Activated CD8-positive, alpha-beta memory T cell treated with anti-CD3 and anti-CD28 coated beads, Interleukin-2, amount 50 U/mL, for 1 hour (primary cell): Measurements from ENCODE around the gene EXD3.

Experiments used
- DNase-seq: peaks from one replicate; pipeline ENCODE4 v3.0.0-alpha.2; 2020; ENCODE audit errors: extremely low read depth

The EXD3 gene

GRCh38 chr9:137306066-137306849 lies 116.7 kb downstream of the EXD3 start:
- DNase-seq: no peak

DNA sequence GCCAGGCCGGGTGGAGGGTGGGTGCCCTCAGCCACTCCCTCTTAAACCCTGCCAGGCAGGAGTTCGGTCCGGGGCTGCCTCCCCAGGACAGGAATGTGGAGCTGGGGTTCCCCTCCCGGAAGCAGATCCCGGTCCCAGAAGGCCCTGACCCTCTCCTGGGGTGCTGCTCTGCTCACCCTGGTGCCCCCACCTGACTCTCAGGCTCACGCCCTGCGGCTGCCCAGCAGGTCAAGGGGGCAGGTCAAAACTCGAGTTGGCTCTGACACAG lies 117.2 kb downstream of the EXD3 start:
- no peak for DNase-seq

DNA sequence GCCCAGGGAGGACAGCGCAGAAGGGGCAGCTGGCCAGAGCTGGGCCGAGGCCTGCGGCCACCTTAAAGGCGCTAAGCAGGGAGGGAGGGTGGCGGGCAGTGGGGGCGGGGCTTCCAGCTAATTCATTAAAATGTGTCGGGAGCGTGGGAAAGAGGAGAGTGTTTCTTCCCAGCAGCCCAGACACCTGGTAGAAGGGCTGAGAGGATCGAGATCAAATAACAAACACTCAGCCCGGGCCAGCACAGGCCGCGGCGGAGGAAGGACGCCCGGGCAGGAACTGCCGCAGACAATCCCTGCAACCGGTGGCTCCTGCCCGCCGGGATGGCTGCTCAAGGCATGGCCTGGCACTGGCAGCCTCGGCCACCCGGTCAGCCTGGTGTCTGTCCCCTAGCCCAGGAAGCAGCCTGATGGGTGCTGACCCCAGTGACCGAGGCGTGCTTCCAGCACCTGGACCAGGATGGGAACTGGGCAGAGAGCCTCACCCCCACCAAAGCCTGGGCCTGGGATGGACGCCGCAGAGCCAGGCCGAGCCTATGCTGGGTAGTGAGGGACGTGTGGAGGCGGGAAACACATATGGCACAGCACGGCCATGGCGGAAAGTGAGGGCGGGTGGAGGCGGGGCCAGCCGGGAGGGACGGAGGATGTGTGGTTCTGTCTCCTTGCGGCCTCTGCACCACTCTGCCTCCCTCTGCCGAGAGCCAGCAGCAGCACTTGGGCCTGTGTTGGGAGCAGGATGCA lies 117.7 kb downstream of the EXD3 start:
- DNase-seq: peak; percentile 29

- no peak for DNase-seq
Observed at GRCh38 chr9:137304383-137305059, 118.4 kb downstream of the EXD3 start.

DNA sequence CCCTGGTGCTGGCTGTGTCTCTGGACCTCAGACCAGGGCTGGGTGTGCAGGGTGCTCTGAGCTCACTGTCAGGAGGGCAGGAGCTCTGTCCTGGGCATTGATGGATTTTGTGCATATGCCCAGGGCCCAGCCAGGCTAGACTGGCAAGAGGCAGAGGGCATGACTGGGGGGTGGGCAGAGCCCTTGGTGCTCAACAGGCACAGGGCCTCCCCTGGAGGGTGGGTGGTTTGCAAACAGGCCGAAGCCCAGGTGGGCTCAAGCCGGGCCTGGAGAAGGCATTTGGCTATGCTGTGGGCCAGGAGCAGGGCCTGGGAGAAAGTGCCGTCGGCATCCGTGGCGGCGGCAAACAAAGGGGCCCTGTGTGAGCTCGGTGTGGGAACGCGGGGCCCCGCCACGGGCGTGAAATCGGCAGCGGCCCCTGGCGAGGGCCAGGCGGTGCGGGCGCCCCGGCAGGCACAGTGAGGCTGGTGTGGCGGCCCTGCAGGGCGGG lies 119.0 kb downstream of the EXD3 start:
- DNase-seq: no peak

GRCh38 chr9:137303151-137303892 lies 119.6 kb downstream of the EXD3 start:
- no peak for DNase-seq

GRCh38 chr9:137302449-137303150 lies 120.4 kb downstream of the EXD3 start:
- DNase-seq: no peak

GRCh38 chr9:137302118-137302448 lies 120.9 kb downstream of the EXD3 start, which contains the start of gene NRARP:
NRARP (minus strand) TSS chr9:137302271; CDS start chr9:137301928, 343 bp downstream.
- DNase-seq: peak; percentile 77

DNA sequence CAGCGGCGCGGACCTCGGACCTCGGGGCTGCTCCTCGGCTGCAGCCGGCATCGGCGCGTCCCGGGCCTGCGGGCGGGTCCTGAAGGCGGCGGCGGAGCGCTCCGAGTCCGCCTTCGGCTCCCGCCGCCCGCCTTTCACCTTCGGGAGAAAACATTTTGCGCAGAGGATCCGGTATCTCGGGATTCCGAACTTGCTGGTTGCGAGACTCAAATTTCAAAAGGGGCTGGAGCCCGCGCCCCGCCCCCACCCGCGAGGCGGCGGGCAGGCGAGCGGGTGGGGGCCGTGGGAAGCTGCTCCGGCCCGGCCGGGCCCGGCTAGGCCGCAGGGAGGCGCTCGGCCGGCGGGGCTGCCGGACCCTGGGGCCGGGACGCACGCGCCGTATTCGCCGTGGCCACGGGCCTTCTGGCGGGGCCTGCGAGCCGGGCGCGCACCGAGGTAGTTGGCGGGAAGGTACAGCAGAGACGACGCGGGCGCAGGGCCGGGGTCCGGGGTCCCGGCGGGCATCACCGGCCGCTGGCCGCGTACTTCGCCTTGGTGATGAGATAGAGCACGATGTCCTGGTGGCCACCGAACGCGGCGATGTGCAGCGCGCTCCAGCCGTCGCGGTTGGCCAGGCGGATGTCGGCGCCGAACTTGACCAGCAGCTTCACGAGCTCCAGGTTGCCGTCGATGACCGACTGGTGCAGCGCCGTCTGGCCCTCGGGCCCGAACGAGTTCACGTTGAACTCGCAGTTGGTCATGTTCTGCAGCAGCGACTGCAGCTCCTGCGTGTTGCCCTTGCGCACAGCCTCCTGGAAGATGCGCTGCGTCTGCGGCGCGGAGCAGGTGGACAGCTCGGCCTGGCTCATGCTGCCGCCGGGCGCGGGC lies 121.6 kb downstream of the EXD3 start:
- DNase-seq: no peak

- DNase-seq: no peak
Observed at GRCh38 chr9:137300567-137301080, 122.3 kb downstream of the EXD3 start.

DNA sequence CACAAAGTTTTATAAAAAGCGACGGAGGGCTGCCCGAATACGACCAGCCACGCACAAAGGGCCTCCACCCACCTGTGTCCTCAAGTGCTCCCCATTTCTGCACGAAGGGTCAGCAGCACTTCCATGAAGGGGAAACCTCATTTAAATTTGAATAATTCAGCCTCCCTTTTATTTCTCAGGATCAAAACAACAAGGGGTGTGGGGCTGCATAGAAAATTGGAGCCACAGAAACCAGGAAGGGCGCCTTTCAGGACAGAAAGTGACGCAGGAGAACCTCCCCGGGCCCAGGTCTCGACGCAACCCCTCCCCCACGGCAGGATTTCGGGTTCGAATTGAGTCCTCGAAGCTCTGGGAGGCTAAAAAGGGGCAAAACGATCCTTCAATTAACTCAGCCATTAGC lies 123.0 kb downstream of the EXD3 start:
- no peak for DNase-seq

- DNase-seq: no peak
Observed at GRCh38 chr9:137299203-137299565, 123.8 kb downstream of the EXD3 start.

GRCh38 chr9:137298401-137299202 lies 124.4 kb downstream of the EXD3 start:
- no peak for DNase-seq

GRCh38 chr9:137297966-137298365 lies 125.0 kb downstream of the EXD3 start:
- DNase-seq: no peak

DNA sequence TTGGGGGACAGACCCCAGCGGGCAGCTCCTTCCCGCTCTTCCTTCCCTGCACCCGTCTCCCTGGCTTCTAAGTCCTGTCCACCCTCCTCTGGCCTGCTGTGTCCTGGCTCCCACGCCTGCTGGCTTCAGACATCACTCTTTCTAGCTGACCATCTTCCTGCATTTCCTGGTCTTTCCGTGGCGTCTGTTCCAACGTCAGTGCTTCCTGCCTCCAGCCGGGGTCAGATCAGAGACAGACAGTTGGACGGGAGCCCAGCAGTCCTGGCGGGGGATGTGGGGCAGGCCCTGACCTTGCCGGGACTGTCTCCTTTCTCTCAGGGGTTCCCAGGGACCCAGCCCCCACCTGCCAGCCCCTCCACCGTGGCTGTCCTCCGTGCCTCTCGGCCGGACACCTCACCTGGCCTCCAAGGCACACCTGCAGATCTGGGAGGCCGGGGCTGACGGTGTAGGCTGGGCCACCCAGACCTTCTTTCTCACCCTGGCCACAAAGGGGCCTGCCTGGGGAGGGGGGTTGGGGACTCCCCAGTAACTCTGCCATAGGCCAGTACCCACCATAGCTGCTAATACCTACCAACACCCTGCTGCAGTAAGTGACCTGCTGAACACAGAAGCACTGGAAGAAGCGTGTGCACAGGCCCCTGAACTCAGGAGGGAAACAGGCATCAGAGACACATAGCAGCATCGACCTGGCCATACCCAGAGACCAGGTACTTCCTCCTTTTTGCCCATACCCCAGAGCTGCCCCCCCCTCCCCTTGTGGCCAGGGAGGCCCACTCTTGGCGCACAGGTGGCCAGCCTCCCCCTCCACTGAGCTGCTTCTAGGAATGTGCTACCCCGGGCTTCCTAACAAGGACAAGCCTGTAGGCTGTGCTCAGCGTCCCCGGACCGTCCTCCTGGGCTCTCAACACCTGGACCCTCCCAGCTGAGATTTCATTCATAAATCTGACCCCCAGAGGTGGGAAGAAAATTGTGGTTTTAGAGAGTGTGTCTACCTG lies 126.0 kb downstream of the EXD3 start:
- DNase-seq: no peak

- DNase-seq: no peak
Observed at GRCh38 chr9:137295849-137296669, 126.9 kb downstream of the EXD3 start.

DNA sequence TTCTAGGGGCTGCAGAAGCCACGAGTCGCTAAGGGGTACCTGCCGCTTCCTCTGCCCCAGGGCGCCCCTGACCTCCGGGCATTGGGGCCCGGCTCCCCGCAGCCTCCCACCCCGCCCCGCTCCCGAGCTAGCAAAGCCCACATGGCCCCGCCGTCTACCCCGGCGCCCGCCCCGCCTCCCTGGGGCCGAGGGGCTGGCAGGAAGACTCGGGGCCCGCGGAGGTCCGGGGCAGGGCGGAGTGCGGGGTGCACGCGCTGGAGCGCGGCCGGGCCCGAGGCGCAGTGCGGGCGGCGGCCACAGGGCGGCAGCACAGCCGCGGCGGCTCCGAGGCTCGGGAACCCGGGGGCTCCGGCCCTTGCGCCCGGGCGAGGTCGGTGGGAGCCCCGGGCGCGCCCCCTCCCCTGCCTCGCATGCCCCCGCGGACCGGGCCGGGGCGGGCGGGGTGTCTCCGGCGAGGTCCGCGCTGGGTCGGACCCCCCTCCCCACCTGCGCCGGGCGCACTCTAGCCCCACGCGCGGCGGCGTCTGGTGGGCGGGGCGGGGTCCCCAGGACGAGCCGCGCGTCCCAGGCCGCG lies 127.6 kb downstream of the EXD3 start:
- no peak for DNase-seq
